ENCODE data around the gene SMIM41.
A peak's percentile ranks its signal among the peaks of the same experiment; 100 is the strongest.

Gene SMIM41

DNA sequence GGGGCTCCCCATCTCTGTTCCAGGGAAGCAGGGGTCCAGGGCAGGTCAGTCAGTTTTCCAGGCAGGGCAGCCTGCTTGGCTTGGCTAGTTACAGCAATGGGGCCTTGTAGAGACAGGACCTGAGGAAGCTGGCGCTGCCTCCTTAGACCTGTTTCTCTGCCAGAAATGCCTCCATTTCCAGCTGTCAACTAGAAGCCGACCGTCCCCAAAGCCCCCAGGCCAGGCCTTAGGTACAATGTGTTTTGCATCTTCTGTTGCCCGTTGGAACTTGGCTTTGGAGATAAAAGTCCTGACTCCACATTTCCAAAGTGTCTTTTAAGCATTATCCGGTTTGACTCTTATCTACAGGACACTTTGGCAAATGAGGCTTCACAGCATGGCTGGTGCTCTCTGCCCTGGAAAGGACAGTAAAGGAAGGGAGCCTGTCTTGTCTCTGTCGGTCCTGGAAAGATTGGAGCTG is 69.7 kb downstream of the SMIM41 start:
- Histone ChIP-seq H3K27ac (peak overlapping the region; percentile 73 to 91), H3K4me3 (no peak overlapping the region)
- TF ChIP-seq, protein P1, sequence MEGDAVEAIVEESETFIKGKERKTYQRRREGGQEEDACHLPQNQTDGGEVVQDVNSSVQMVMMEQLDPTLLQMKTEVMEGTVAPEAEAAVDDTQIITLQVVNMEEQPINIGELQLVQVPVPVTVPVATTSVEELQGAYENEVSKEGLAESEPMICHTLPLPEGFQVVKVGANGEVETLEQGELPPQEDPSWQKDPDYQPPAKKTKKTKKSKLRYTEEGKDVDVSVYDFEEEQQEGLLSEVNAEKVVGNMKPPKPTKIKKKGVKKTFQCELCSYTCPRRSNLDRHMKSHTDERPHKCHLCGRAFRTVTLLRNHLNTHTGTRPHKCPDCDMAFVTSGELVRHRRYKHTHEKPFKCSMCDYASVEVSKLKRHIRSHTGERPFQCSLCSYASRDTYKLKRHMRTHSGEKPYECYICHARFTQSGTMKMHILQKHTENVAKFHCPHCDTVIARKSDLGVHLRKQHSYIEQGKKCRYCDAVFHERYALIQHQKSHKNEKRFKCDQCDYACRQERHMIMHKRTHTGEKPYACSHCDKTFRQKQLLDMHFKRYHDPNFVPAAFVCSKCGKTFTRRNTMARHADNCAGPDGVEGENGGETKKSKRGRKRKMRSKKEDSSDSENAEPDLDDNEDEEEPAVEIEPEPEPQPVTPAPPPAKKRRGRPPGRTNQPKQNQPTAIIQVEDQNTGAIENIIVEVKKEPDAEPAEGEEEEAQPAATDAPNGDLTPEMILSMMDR (IDR thresholded peaks at IDR 0.05), result no peak
- DNase-seq (ENCODE audit: low spot score), result no peak

DNA sequence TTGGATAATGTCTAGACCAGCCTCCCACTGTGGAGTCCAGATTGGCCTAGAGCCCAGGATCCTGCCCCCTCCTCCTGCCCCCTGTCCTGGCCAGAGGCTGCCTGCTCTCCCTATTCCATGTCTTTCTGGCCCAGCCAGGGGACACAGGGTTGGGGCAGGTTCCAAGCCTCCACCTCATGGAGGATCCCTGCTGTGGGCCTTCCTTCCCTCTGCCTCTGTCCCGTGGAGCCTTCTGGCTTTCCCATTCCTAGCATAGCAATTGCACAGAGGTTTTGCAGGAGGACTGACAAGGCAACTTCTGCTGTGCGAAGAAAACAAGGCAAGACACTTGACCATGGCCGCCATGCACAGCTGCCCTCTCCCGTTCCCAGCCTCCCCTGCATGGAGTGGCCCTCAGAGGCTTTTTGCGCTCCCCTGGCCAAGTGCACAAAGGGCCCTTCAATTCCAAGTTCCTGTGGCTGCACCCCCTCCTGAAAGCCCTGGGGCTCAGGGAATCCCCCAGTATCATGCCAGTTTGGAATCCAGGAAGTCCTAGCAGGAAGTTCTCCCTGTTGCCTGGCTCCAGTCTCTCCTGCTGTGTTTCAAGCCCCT is 70.2 kb downstream of the SMIM41 start:
- TF ChIP-seq, protein P1 (IDR thresholded peaks at IDR 0.05), result no peak
- peak overlapping the region in 1 of 2 donors; percentile 91 for H3K27ac ChIP-seq
- no peak for DNase-seq (ENCODE audit: low spot score)
- H3K4me3 ChIP-seq, result no peak overlapping the region

DNA sequence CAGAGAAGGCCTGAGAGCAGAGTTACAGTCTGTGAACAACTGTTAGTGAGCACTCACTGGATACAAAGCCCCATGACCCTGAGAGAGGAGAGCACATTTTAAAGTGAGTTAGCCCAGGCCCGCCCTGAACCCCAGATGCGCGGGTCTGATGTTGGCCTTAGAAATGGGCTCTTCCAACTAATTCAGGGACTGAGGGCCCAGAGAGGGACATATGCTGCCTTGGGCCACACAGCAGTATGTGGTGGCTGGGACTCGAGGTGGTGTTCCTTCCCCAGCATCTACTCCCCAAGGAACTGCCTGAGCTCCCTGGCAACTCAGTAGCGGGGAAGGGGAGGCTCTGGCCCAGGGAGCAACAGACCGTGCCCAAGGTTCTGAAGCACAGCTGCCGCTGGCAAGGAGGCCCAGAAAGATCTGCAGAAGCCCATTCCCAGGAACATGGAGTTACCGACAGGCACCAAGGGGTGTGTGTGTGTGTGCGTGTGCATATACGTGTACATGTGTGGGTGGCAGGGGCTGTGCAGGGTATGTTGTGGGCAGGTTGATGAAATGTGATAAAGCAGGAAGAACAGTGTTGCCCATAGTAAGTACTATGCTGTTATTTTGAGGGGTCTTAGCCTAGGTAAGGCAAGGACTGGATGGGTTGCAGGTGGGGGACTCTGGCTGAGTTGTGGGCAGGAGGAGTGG is 71.8 kb downstream of the SMIM41 start:
- TF ChIP-seq, protein P1 (IDR thresholded peaks at IDR 0.05), result no peak
- H3K4me3 ChIP-seq, result no peak overlapping the region
- peak overlapping the region in 1 of 2 donors; percentile 91 for H3K27ac ChIP-seq
- DNase-seq (ENCODE audit: low spot score), result no peak

DNA sequence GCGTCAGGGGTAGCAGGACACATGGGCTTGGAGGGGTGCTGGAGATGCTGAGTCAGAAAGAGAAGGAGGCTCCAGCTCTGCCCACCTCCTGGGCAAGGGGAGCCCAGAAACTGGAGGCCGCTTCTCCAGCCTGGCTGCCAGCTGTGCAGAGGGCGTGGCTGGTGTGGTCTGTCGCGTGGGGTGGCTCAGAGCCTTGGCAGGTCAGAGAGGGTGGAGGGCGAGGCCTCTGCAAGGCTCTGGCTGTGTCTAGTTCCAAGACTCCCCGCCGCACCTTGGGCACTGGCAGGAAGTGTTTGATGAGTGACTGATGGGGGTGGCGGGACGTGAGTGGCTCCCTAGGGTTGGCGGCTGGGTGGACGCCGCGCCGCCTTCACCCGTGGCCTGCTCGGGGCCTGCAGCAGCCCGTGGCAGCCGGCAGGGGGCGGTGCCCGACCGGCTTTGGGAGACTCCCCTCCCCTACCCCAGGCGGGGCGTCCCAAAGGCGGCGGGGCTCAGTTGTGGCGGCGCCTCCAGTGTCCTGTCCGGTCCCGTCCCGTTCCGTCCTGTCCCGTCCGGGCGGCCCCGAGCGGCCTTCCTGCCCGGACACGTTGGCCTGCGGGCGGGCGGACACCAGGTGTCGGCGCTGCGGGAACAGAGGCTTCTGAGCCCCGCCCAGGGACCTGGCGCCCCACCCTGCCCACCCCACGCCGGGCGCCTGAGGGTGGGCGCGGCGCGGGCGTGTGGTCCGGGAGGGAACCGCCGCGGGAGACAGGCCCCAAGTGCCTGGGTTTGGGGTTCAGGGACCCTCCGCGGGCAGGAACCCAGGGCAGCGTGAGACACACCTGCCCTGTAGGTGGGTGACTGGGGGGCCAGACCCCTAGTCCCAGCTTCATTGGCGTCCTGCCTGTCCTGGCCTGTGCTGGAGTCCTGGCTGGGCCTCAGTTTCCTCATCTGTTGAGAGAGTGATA is 72.6 kb downstream of the SMIM41 start:
- Histone ChIP-seq H3K4me3 (peak overlapping the region; percentile 72), H3K27ac (peak overlapping the region; percentile 40 to 91)
- TF ChIP-seq, protein P1 (IDR thresholded peaks at IDR 0.05), result peak; percentile 96
- peak; percentile 80 for DNase-seq (ENCODE audit: low spot score)

DNA sequence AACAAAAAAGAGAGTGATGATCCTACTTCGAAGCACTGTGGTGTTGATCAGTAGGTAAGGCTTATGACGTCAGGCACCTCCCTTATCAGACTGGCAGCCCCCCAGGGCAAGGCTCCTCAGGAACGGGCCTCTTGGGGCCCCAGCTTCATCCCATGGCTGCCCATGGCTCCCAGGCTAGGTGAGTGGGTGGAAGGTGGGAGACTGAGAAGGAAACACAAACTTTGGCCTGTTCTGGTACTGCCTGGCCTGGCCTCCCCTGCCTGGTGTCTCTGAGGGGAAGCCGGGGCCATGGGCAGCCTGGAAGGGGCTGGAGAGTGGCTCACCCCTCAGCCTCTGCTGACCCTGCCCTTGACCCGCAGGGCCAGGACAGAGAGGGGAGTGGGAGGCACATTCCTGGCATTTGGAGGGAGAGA is 73.4 kb downstream of the SMIM41 start:
- H3K27ac ChIP-seq, result no peak overlapping the region
- H3K4me3 ChIP-seq, result no peak overlapping the region
- peak; percentile 71 for DNase-seq (ENCODE audit: low spot score)
- TF ChIP-seq, protein P1 (IDR thresholded peaks at IDR 0.05), result no peak

DNA sequence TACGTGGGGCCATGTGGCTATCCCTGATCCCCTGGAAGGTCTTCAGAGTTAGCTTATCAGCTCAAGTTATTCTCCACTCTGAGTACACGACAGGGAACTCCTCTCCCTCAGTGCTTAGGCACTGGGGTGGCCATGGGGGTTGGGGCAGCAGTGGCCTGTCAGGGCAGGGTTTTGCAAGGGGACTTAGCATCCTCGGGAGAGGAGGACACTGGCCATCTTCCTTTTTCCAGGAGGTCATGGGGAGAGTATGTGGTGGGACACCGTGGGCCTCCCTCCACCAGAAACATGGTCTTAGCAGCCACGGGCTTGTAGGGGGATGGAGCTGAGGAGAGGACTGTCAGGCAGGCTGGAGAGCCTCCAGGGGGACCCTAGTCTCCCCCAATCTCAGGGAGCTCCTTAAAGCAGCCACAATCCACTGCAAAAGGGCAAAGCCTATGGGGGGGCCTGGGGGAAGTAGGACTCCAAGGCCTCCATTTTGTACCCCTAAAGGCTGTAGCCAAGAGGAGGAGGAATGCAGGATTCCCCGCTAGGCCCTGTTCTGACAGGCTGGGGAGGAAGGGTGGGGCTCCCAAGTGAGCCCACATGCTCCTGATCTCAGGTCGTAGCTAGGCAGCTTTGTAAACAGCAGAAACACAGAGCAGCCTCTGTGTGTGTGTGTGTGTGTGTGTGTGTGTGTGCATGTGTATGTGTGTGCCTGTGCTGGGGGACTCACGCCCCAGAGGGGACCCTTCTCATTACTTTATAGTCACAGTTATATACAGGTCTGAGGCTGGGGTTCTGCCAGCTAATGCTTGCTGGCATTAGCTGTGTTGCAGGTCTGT is 75.8 kb downstream of the SMIM41 start:
- DNase-seq (ENCODE audit: low spot score), result no peak
- TF ChIP-seq, protein P1 (IDR thresholded peaks at IDR 0.05), result no peak

More for the DNA sequence above, 75.8 kb downstream of the SMIM41 start:
- Histone ChIP-seq H3K27ac (no peak overlapping the region), H3K4me3 (no peak overlapping the region)

Data from coronary artery (tissue), 2 donors.